Stimulated activated CD8-positive, alpha-beta memory T cell treated with anti-CD3 and anti-CD28 coated beads, Interleukin-7, amount 100 ng/mL, for 1 hour (primary cell): ENCODE results near the gene MAN1B1.

Experiments
- DNase-seq, 2 donors: peaks; one replicate each; pipeline ENCODE4 v3.0.0-alpha.2; 2020; ENCODE audit warnings: low read depth in 2 of 2

The MAN1B1 gene

DNA sequence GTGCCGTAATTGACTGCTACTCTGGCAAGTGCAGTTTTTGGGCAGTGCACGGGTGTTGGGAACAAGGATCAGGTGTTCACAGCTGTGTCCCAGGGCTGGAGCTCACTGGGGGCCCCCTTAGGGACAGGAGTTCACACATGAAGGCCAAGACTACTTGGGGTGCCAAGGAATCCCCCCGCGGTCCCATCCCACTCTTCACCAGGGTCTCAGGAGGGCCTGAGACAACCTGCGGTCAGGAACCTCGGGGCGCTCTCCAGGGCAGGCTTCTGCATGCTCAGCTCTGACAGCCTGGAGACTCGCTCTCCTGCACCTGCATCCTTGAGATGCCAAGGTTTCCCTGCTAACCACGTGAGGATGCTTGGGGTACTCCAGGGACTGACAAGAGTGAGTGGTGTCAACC is 2.3 kb upstream of the MAN1B1 start:
- DNase-seq: no peak

DNA sequence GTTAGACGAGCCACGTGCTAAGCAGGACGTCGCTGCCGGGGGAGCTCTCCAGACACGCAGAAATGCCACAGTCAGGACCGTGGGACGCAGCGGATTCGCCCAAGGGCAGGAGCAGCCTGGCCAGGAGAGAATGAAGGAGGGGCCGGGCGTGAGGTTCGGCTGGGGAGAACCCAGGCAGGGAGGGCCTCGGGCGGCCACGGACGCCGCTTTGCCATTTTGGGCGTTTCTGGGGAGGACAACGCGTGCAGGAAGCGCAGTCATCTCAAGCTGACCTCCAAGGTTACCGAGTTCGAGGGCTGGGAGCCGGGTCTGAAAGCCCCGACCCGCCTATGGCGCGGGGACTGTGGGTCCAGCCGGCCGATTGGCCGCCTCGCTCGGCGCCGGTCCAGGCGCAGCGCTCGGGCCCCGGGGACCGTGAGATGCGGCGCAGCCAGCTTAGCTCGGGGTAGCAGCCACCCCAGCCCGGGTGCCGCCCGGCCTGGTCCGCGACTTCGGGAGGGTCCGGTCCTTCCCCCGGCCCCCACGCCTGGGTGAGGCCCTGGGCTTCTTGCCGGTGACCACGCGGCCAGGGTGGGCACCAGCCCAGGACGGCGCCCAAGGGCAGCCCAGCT is 760 bp upstream of the MAN1B1 start:
- DNase-seq: no peak

DNA sequence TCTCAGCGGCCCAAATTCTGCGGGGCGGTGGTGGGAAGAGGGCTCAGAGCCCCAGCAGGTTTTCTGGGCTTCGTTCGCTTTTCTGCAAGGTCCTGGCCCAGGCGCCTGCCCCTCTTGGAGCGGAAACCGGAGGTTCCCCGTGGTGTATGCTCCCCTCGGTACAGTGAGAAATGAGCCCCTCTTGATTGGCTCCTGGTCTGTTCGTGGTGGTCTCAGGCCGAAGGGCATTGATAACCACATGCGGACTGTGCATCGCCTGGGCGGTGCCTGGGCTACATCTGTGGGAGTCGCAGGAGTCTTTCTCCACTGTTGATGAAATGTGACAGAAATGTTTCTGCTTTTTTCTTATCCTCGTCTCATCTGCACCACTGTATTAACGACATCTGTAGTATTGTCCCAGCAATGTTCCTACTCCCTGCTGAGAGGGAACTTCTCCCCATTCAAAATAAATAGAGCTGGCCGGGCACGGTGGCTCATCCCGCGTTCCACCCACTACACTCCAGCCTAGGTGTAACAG is 682 bp downstream of the MAN1B1 start:
- no peak for DNase-seq

GRCh38 chr9:137088121-137088520 is 1.3 kb downstream of the MAN1B1 start:
- no peak for DNase-seq

DNA sequence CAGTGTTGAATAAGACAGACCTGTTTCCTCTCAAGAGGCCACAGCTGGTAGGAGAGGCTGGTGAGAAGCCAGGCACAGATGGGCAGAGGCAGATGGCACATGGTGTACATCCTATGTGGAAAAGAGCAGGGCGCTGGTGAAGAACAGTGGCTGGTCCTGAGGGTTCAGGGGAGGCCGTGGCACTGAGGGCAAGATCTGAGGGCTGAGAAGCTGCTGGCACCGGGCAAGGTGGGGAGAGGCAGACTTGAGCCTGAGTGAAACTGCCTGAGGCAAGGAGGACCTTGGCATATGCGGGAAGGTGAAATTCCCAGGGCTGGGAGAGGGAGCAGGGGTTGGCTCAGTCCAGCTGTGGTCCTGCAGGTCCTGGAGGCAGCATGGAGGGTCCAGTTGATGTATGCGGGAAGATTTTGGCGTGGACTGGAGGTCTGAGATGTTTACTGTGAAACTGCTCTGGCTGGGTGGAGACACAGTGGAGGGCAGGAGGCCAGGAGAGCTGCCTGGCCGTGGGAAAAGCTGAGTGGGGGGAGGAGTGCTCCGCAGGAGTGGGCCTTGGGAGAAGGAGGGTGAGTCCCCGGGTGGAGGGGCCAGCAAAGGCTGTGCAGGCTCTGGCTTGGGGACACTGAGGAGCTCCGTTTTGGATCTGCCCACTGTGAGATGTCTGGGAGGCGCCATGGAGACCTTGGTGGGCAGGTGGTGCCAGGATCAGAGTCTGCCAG is 2.6 kb downstream of the MAN1B1 start:
- DNase-seq: no peak

DNA sequence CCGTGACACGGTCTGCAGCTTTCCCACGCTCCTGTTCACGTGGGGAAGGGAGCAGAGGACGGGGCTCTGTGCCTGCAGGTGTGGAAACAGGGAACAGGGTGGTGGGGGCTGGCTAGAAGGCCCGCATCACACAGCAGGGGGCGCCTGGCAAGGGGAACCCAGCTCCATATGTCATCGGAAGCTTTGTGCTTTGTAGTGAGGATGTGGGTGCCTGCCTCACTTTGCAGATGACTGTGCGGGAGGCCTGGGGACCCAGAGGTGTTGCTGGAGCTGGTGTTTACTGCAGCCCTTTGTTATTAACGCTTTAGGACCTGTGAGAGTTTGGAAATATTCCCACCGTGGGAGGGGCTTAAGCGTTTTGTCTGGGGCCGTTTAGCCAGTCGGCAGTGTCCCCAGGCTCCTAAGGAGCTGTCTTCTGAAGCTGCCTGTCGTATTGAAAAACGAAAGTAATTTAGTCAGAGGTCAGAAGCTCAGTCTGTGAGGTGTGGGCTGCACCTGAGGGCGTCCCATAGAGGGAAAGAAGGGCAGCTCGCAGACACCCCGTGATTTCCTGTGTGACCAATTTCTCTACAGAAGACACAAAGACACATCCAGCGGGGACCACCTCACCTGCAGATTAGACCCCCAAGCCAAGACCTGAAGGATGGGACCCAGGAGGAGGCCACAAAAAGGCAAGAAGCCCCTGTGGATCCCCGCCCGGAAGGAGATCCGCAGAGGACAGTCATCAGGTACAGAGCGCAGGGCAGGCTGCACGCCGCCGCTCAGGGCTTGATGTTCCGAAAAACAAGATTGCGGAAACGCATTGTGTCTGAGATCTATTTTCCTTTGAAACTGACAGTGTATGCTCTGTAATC is 9.1 kb downstream of the MAN1B1 start:
- peak; percentile 59 to 68 for DNase-seq

GRCh38 chr9:137096785-137097546 is 10.2 kb downstream of the MAN1B1 start:
- no peak for DNase-seq

DNA sequence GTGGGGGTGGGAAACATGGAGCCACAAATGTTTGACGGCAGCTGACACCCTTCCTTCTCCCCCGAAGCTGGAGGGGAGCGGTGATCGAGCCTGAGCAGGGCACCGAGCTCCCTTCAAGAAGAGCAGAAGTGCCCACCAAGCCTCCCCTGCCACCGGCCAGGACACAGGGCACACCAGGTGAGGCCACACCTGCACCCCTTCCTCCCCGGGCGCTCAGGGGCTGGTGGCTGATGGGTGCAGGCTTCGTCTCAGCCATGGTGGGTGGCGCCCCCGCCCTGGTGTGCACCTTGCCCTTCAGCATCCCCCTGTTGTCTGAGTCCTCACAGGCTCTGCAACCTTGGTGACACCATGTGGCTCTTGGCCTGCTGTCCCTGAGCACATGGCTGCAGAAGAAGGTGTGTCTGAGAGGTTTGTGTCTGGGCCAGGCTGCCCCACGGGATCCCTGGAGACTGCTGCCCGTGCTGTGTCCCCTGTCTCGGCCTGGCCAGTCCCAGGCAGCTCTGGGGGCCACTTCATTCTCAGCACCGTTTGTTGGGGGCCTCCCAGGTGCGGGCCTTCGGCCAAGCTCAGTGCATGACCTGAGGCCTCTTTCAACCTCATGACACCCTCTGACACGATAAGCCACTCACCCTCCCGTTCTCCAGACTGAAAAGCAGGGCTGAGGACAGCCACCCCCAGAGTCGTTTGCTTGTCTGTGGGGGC is 11.1 kb downstream of the MAN1B1 start:
- DNase-seq: no peak

- DNase-seq: no peak
These were observed 12.4 kb downstream of the MAN1B1 start for GRCh38 chr9:137099231-137099630.

DNA sequence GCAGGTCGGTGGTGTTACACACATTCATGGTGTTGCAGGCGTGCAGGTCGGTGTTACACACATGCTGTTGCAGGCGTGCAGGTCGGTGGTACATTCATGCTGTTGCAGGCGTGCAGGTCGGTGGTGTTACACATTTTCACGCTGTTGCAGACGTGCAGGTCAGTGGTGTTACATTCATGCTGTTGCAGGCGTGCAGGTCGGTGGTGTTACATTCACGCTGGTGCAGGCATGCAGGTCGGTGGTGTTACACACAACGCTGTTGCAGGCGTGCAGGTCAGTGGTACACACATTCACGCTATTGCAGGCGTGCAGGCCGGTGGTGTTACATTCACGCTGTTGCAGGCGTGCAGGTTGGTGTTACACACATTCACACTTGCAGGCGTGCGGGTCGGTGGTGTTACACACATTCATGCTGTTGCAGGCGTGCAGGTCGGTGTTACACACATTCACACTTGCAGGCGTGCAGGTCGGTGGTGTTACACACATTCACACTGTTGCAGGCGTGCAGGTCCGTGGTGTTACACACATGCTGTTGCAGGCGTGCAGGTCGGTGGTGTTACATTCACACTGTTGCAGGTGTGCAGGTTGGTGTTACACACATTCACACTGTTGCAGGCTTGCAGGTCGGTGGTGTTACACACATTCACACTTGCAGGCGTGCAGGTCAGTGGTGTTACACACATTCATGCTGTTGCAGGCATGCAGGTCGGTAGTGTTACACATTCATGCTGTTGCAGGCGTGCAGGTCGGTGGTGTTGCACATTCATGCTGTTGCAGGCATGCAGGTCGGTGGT is 16.6 kb downstream of the MAN1B1 start:
- DNase-seq: no peak

- no peak for DNase-seq
These were observed 19.3 kb downstream of the MAN1B1 start for GRCh38 chr9:137105814-137106661.

- DNase-seq: no peak
These were observed 20.0 kb downstream of the MAN1B1 start for GRCh38 chr9:137106662-137107250.

DNA sequence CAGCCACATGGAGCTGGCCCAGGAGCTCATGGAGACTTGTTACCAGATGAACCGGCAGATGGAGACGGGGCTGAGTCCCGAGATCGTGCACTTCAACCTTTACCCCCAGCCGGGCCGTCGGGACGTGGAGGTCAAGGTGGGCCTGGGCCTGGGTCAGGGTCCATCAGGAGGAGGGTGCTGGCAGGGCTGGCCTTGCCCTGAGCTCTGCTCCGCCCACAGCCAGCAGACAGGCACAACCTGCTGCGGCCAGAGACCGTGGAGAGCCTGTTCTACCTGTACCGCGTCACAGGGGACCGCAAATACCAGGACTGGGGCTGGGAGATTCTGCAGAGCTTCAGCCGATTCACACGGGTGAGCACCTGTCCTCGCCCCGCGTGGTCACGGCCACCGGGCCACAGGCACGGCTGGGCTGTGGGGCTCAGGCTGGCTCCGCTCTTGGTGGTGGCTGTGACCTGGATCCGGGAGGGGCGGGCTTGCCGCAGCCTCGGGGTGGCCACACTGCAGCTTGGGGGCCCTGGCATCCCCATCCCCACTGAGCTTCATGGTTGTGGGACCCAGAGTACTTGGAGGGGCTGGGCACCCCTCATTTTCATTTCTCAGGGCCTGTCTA is 20.6 kb downstream of the MAN1B1 start:
- DNase-seq: no peak

DNA sequence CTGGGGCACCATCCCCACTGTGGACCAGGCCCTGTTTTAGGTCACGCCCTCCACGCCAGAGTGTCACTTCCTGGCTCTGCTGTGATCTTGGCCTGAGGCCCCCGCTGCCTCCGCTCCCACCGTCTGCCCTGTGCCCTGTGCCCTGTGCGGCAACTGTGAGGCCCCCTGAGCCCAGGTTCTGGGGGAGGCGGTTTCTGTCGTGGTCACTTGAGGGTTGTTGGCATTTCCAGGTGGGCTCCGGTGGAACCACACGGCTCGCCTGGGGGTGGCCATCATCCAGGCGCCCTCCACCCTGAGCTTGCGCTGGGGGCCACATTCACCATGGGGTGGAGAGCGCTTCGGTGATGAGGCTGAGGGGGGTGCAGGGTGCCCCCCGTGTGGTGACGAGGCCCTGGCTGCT is 21.2 kb downstream of the MAN1B1 start:
- no peak for DNase-seq

GRCh38 chr9:137108608-137109249 is 21.9 kb downstream of the MAN1B1 start:
- no peak for DNase-seq

DNA sequence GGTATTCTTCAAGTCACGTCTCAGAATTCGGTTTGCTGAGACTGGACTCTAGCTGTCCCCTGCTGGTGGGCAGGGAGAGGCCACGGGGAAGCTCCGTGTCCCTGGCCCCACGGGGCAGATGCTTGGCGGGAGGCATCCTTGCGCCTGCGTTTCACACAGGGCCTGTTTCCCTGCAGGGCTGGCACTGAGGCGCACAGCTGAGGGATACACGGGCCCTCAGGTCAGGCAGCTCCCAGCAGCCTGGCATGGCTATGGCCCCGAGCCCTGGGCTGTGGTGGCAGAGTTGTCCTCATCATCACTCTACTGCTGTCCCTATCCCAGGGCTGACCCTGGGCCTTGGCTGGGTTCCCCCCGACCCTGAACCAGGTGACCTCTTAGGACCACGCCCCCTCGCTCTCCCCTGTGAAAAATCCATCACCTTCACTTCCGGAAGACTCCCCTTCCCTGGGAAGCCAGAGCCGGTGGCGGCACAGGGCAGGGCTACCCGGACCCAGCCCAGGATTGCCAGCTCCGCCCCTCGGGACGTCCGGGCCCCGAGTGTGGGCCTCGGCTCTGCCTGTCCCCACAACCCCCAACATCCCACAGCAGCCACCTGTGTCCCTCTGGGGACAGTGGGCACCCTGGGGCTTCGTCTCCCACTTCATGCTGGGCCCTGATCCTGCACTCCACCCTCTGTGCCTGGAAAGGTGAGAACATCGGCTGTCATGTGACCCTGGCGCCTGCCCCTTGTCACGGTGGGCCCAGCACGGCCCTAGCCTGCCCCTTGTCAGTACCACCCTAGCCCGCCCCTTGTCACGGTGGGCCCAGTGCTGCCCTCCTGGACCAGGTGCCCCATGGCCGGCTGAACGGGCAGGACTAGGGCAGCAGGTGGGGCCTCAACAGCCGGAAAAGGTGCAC is 22.7 kb downstream of the MAN1B1 start:
- no peak for DNase-seq
